Vagina (tissue), 2 donors: ENCODE data around the gene CEP120.

ENCODE experiments used
- CTCF ChIP-seq, 3 experiments: fragments of 450-650 bp in 2 of 3; fragments of 200-600 bp in 1 of 3; sonication (generic) in 1 of 3; IDR thresholded peaks; one replicate each; pipeline ENCODE4 v1.5.1; 2017 to 2019; ENCODE audit warnings: antibody characterized with exemption in 3 of 3, mild to moderate bottlenecking in 2 of 3, moderate library complexity in 2 of 3
- POLR2AphosphoS5 ChIP-seq, 2 donors: sonication (generic); formaldehyde crosslinking; IDR thresholded peaks; one replicate each; pipeline ENCODE4 v1.9.0; 2017; ENCODE audit warnings: antibody characterized with exemption in 2 of 2, mild to moderate bottlenecking in 2 of 2, low read depth in 1 of 2; ENCODE audit not compliant: insufficient read depth in 1 of 2

DNA sequence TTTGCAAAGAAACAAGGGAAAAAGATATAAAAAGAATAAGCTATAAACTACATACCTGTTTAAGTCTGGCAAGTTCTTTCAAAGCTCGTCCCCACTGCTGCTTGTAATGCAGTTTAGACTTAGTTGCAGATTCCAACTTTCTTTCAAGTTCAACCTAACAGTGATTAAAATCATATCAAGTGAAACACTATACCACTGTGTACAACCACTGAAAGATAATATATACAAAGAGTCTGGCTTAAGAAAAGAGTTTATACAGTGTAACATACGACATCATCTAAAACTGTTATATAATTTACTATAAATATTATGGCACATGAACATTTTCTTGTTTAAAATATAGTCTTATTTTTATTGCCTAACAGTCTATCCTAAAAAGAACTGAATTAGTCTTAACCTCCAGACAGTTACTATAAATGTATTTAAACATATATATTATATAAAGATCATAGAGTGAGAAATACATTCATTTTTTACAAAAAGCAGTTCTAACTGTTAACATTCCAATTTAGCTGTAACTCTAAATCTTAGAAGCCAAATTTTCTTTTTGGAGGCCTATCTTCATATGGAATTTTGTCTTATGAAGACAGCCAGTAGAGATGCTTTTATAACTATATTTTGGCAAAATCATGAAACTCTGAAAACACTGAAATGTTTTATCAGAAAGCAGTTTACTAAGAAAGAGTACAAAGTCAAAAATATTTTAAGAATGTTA lies 58.6 kb downstream of the CEP120 start:
- no peak for TF ChIP-seq POLR2AphosphoS5 (IDR thresholded peaks at IDR 0.05; ENCODE audit: insufficient read depth in 1 of 2, low read depth in 1 of 2)
- TF ChIP-seq CTCF (IDR thresholded peaks at IDR 0.05), result no peak
